Duodenal mucosa (tissue), 2 donors: ENCODE measurements around the gene ZDHHC19.
A peak's percentile ranks its signal among the peaks of the same experiment; 100 is the strongest.

Experiments
- H3K27ac ChIP-seq: one replicate; pipeline ENCODE4 v1.7.0; 2013; ENCODE audit warnings: low read depth, low read length
- H3K27me3 ChIP-seq, 2 donors: one replicate each; pipeline ENCODE4 v1.7.0; 2013; ENCODE audit warnings: low read length in 2 of 2, control low read depth in 1 of 2; ENCODE audit not compliant: insufficient read depth in 2 of 2, control insufficient read depth in 1 of 2
- H3K36me3 ChIP-seq, 2 donors: one replicate each; pipeline ENCODE4 v1.7.0; 2013; ENCODE audit warnings: low read length in 2 of 2, control low read depth in 1 of 2; ENCODE audit not compliant: insufficient read depth in 2 of 2, control insufficient read depth in 1 of 2
- H3K4me1 ChIP-seq, 2 donors: one replicate each; pipeline ENCODE4 v1.7.0; 2013; ENCODE audit warnings: low read length in 2 of 2, control low read depth in 1 of 2; ENCODE audit not compliant: insufficient read depth in 2 of 2, control insufficient read depth in 1 of 2
- H3K4me3 ChIP-seq, 2 donors: one replicate each; pipeline ENCODE4 v1.7.0; 2013; ENCODE audit warnings: low read length in 2 of 2, low read depth in 1 of 2
- H3K9ac ChIP-seq, 2 donors: one replicate each; pipeline ENCODE4 v1.7.0; 2013; ENCODE audit warnings: low read length in 2 of 2, low read depth in 1 of 2
- H3K9me3 ChIP-seq, 2 donors: one replicate each; pipeline ENCODE4 v1.7.0; 2013; ENCODE audit warnings: low read length in 2 of 2, control low read depth in 1 of 2; ENCODE audit not compliant: control insufficient read depth in 1 of 2

The ZDHHC19 gene

GRCh38 chr3:196225086-196225485, 13.9 kb upstream of the ZDHHC19 start:
- Histone ChIP-seq H3K9ac (no peak overlapping the region), H3K4me1 (no peaks in the 10 kb centered on the region), H3K4me3 (no peak overlapping the region), H3K27ac (no peak overlapping the region), H3K27me3 (no peaks in the 10 kb centered on the region), H3K9me3 (no peaks in the 10 kb centered on the region), H3K36me3 (peaks cover 0 to 3% of the 10 kb centered on the region in 2 donors)

GRCh38 chr3:196222876-196223595, 11.8 kb upstream of the ZDHHC19 start:
- H3K4me3 ChIP-seq: no peak overlapping the region
- no peaks in the 10 kb centered on the region for H3K27me3 ChIP-seq
- no peak overlapping the region for H3K9ac ChIP-seq
- no peaks in the 10 kb centered on the region for H3K9me3 ChIP-seq
- peaks cover 7 to 16% of the 10 kb centered on the region in 2 donors for H3K4me1 ChIP-seq
- H3K36me3 ChIP-seq: peaks cover 0 to 3% of the 10 kb centered on the region in 2 donors
- no peak overlapping the region for H3K27ac ChIP-seq

- no peak overlapping the region for H3K27ac ChIP-seq
- H3K36me3 ChIP-seq: no peaks in the 10 kb centered on the region
- H3K4me3 ChIP-seq: no peak overlapping the region
- H3K9me3 ChIP-seq: no peaks in the 10 kb centered on the region
- no peaks in the 10 kb centered on the region for H3K27me3 ChIP-seq
- H3K9ac ChIP-seq: no peak overlapping the region
- H3K4me1 ChIP-seq: peaks cover 7 to 24% of the 10 kb centered on the region in 2 donors
These were observed 9.8 kb upstream of the ZDHHC19 start for GRCh38 chr3:196220991-196221390.

- no peak overlapping the region for H3K27ac ChIP-seq
These were observed 9.4 kb upstream of the ZDHHC19 start for GRCh38 chr3:196220587-196220986.

DNA sequence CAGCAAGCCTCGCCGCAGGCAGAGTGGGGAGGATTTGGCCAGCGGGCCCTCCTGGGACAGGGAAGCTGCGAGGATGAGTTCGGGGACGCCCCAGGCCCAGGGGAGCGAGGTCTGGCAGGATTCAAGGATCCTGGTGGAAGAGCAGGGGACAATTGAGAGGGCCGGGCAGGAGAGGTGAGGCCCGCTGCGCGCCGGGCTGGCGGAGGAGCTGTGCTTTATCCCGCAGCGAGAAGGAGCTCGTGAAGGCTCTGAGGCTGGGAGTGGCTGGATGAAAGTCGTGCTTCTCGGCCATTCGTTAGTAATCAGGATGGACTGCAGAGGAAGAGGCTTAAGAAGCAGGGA, 8.7 kb upstream of the ZDHHC19 start:
- Histone ChIP-seq H3K27me3 (no peaks in the 10 kb centered on the region), H3K9ac (no peak overlapping the region), H3K27ac (no peak overlapping the region), H3K4me3 (peak overlapping the region in 1 of 2 donors; percentile 48), H3K4me1 (peaks cover 12 to 33% of the 10 kb centered on the region in 2 donors), H3K36me3 (no peaks in the 10 kb centered on the region), H3K9me3 (no peaks in the 10 kb centered on the region)

More at GRCh38 chr3:196220587-196220986, 9.4 kb upstream of the ZDHHC19 start:
- no peaks in the 10 kb centered on the region for H3K27me3 ChIP-seq
- no peak overlapping the region for H3K9ac ChIP-seq
- peaks cover 7 to 28% of the 10 kb centered on the region in 2 donors for H3K4me1 ChIP-seq
- no peak overlapping the region for H3K4me3 ChIP-seq
- no peaks in the 10 kb centered on the region for H3K36me3 ChIP-seq
- H3K9me3 ChIP-seq: no peaks in the 10 kb centered on the region

DNA sequence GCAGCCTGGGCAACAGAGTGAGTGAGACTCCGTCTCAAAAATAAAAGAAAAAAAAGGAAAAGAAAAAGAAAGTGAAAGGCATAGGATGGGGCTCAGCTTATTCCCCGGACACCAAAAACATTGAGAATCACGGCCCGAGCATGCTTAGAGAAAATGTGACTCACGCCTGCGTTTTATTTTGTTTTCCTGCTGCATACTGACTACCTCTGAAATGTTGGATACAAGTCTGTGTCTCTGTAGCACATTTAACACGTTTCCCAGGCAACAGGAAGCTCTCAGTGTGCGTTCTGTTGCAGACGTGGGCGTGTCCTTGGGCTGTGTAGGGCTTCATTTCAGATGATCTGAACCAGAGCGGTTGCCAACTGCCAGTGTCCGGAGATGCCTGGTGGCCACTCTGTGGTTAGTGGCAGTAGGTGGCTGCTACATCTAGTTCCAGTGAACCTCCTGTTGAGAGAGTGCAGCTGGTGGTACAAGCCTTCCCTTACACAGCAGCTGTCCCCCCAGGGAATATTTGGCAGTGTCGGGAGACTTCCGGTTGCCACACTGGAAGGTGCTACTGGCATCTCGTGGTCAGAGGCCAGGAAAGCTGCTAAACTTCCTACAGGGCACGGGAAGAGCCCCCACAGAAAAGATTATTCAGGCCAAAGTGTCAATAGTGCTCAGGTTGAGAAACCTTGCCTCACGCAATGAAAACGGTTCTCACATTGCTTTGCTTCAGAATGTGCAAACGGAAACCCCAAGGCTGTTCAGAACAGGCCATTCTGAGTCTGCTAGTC, 8.2 kb upstream of the ZDHHC19 start:
- peaks cover 12 to 33% of the 10 kb centered on the region in 2 donors for H3K4me1 ChIP-seq
- H3K9ac ChIP-seq: peak overlapping the region in 1 of 2 donors; percentile 12
- no peaks in the 10 kb centered on the region for H3K9me3 ChIP-seq
- H3K4me3 ChIP-seq: peak overlapping the region; percentile 31 to 48
- no peak overlapping the region for H3K27ac ChIP-seq
- H3K36me3 ChIP-seq: no peaks in the 10 kb centered on the region
- no peaks in the 10 kb centered on the region for H3K27me3 ChIP-seq

GRCh38 chr3:196218155-196218712, 7.0 kb upstream of the ZDHHC19 start:
- H3K27me3 ChIP-seq: no peaks in the 10 kb centered on the region
- no peaks in the 10 kb centered on the region for H3K36me3 ChIP-seq
- peak overlapping the region; percentile 45 to 46 for H3K4me3 ChIP-seq
- H3K9me3 ChIP-seq: no peaks in the 10 kb centered on the region
- H3K9ac ChIP-seq: no peak overlapping the region
- H3K27ac ChIP-seq: no peak overlapping the region
- peaks cover 12 to 33% of the 10 kb centered on the region in 2 donors for H3K4me1 ChIP-seq

- no peaks in the 10 kb centered on the region for H3K27me3 ChIP-seq
- H3K27ac ChIP-seq: no peak overlapping the region
- H3K4me1 ChIP-seq: peaks cover 12 to 33% of the 10 kb centered on the region in 2 donors
- no peak overlapping the region for H3K9ac ChIP-seq
- H3K36me3 ChIP-seq: no peaks in the 10 kb centered on the region
- H3K4me3 ChIP-seq: peak overlapping the region; percentile 45 to 69
- H3K9me3 ChIP-seq: no peaks in the 10 kb centered on the region
These were observed 6.3 kb upstream of the ZDHHC19 start for GRCh38 chr3:196217307-196218154.

DNA sequence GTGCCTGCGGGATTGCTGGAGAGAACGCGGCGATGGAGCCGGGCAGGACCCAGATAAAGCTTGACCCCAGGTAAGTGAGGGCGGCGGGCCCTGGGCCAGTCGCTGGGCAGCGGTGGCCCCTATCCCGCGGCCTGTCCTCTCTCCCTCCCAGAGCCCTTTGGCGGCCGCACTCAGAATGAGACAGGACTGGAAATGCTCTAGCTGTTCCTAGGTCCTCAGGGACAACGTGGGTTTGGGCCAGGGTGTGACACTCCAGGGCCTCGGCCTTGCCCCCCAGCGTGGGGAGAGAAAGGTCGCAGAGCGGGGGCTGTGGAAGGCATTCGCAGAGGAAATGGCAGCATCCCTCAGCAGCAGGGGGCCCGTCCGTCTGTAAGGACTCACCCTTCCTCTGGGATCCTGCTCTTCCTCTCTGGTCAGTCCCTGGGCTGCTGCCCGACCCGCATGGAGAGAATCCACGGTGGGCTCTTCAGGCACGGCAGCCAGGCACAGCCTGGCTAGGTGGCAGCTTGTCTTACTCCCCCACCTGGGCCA, 5.5 kb upstream of the ZDHHC19 start:
- H3K27ac ChIP-seq: no peak overlapping the region

More for the DNA sequence above, 5.5 kb upstream of the ZDHHC19 start:
- Histone ChIP-seq H3K4me3 (peak overlapping the region; percentile 64 to 69), H3K9me3 (no peaks in the 10 kb centered on the region), H3K36me3 (no peaks in the 10 kb centered on the region), H3K4me1 (peaks cover 12 to 33% of the 10 kb centered on the region in 2 donors), H3K9ac (peak overlapping the region; percentile 57 to 59), H3K27me3 (no peaks in the 10 kb centered on the region)
